OCI-LY1 (cell line): Measurements from ENCODE around the gene VWA1.

Experiments used
- CTCF ChIP-seq: fragments of 200-600 bp; sonication (generic), shearing (Covaris generic); IDR thresholded peaks from 2 replicates; pipeline ENCODE4 v1.5.1; 2017; ENCODE audit warnings: mild to moderate bottlenecking, antibody characterized with exemption, low read length, moderate library complexity, mixed read lengths
- EZH2 ChIP-seq: fragments of 200-600 bp; sonication (generic), shearing (Covaris generic); IDR thresholded peaks from 2 replicates; pipeline ENCODE4 v1.8.0; 2017; ENCODE audit warnings: borderline replicate concordance, mixed run types, mild to moderate bottlenecking, antibody characterized with exemption, low read length, moderate library complexity, mixed read lengths

DNA sequence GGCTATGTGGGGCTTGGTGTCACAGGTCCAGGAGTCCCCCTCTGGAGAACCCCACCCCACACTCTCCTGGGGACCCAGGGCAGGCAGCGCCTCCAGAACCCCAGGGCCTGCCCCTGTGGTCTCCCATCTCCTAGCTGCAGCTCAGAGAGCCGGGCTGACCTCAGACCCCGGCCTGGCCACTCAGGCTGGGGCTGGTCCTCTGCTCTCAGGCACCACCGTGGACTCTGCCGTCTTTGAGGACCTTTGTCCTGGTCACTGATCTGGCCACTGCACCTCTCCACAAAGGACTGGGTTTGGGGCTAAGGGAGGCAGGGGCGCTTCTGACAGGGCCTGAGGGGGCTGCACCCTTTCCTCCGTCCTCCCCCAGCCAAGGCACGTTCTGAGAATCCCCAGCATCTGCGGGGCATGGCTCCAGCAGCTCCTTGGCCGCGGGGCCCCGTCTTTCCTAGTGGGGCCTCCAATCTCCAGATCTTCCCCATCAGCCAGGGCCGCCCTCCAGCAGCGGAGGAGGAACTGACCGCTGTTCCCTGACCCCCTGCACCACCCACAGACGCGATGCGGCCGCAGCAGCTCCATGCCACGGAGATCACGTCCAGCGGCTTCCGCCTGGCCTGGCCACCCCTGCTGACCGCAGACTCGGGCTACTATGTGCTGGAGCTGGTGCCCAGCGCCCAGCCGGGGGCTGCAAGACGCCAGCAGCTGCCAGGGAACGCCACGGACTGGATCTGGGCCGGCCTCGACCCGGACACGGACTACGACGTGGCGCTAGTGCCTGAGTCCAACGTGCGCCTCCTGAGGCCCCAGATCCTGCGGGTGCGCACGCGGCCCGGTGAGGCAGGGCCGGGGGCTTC is 3.3 kb downstream of the VWA1 start:
- TF ChIP-seq CTCF (no peak), EZH2 (no peak)
